ENCODE measurements around the gene ITPR1. TPM values are rescaled to one million over a fixed set of nuclear protein-coding genes. Genes with fewer than 3 reads are reported as not detected.

Gene ITPR1
- total and polyA plus RNA-seq, 10 of the 15 experiments (the other 5 are each of a cell fraction or from before 2014, with no cell fraction given), result 12.2 to 239 (median 28.4) TPM

DNA sequence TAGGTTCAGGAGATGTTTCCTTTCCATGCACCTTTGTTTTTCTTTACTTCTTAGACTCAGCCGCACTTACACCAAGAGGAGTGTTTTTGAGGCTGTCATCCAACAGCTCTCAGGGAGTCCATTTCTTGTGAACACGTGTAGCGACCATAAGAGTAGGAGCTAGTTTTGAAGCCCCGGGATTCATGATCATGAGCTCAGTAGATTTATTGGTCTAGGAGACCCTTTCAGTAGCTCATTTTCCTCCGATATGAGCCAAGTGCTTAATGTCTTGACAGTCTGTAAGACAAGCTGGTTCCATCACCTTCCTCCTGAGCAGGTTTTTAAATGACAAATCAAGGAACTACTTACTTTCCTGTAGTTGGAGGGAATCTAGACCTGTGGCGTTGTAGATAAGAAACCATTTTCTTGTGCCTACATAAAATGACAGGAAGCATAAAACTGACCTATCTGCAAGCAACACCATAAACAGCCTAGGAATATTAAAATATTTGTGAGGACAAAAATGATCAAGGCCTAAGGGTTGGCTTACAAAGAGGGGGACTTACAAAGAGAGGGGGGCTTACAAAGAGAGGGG is 313.5 kb downstream of the ITPR1 start:
- WGBS (ENCODE audit: insufficient coverage, insufficient replicate concordance, low lambda C conversion rate, missing lambda C conversion rate), result 90% methylated on average over 6 of the region's 6 CpGs
- H2AFZ ChIP-seq (ENCODE audit: control insufficient read depth, low read depth, low read length), result no peak overlapping the region
- no peak overlapping the region for H3K9ac ChIP-seq (ENCODE audit: control insufficient read depth, insufficient read depth, low read length)
- no peaks in the 10 kb centered on the region for H3K79me2 ChIP-seq (ENCODE audit: control insufficient read depth, insufficient read depth, low read length)
- ATAC-seq (no peak), DNase-seq (ENCODE audit: low read depth, low spot score) (no peak), FAIRE-seq (no peak)
- intact Hi-C loops (cut with micrococcal nuclease; ENCODE audit: unreplicated experiment) (no loop called here), in situ Hi-C loops (cut with MboI) (no loop called here)
- no TSS peak for BruUV-seq (replicated peaks)
- no peaks in the 10 kb centered on the region for H3K27me3 ChIP-seq (replicated peaks in 1 of 2; ENCODE audit: control insufficient read depth in 2 of 2, insufficient read depth in 2 of 2, low read length in 1 of 2)
- H3K27ac ChIP-seq (ENCODE audit: control insufficient read depth, insufficient read depth), result no peak overlapping the region
- ChIA-PET RAD21 (ENCODE audit: unreplicated experiment) (interaction anchor here (1.0 to 2.2 kb wide), 4 partner anchors 11 to 170 kb away, joined by 3 to 6 read pairs (median 4); no protein-coding TSS in a partner anchor), SMC1A (ENCODE audit: uncharacterized antibody, unreplicated experiment) (interaction anchor here (0.7 to 2.3 kb wide), 17 partner anchors 8 to 251 kb away, joined by 3 to 11 read pairs (median 4); no protein-coding TSS in a partner anchor), POLR2A (interaction anchor here (0.7 kb wide), 1 partner anchor 56 kb away, joined by 3 read pairs; no protein-coding TSS in a partner anchor), CTCF (interaction anchor here (0.8 to 6.3 kb wide), 9 partner anchors 15 to 170 kb away, joined by 3 to 24 read pairs (median 3); no protein-coding TSS in a partner anchor)
- H3K4me2 ChIP-seq (ENCODE audit: control insufficient read depth, insufficient read depth), result no peak overlapping the region
- H3K4me1 ChIP-seq (ENCODE audit: control insufficient read depth, insufficient read depth, low read length), result no peaks in the 10 kb centered on the region
- TF ChIP-seq IRF3 (IDR thresholded peaks at IDR 0.05) (no peak), KAT2A (conservative IDR thresholded peaks at IDR 0.05; ENCODE audit: control insufficient read depth, low read depth, low read length) (no peak)
- no peaks in the 10 kb centered on the region for H4K20me1 ChIP-seq (ENCODE audit: control insufficient read depth, insufficient read depth)
- H3K9me3 ChIP-seq (replicated peaks; ENCODE audit: control insufficient read depth, insufficient read depth, low read length), result no peaks in the 10 kb centered on the region
- no peak overlapping the region for H3K4me3 ChIP-seq
- peaks cover 11 to 20% of the 10 kb centered on the region in 2 experiments for H3K36me3 ChIP-seq (ENCODE audit: control insufficient read depth in 2 of 2, insufficient read depth in 2 of 2, low read length in 1 of 2)

All from GM12878 (cell line).